Hematopoietic multipotent progenitor cell treated with erythropoietin and hydrocortisone succinate and interleukin-3 and kit ligand, for 17 days (in vitro differentiated cells): ENCODE data around the gene SELENOH.

Source experiments
- DNase-seq: peaks from one replicate; pipeline ENCODE4 v3.0.0-alpha.2; 2015; ENCODE audit warnings: low spot score

Gene SELENOH

DNA sequence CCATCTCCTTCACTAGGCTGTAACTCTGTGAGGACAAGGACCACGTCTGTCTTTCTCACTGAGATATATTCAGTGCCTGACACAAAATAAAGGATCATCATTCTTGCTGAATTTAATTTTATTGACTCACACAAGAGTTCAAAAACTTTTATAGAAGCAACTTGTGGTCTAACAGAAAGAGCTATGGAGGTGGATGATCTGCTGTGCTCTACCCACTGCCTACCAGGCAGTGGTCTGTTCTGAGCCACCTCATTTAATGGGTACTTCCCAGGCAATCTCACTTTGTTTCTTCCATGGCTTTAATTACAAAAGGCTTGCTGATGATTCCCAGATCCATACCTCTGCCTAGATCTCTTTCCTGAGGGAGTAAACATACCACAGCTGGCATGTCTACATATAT is 5.6 kb downstream of the SELENOH start:
- no peak for DNase-seq

DNA sequence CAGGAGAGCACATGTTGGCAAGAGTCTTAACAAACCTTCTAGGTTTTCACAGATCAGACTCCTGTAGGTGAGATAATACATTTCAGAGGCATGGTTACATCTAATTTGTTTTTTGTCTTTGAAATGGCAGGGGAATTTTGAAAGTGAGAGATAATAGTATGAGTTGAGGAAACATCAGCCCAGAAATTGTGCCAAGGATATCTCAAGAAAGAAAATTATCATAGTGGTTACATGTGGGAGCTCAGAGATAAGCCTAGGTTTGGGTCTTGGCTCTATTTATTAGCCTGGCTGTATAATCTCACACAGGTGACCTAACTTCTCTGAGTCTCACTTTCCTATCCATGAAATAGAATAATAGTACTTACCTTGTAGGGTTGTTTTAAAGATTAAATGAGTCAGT is 9.9 kb downstream of the SELENOH start:
- DNase-seq = no peak

DNA sequence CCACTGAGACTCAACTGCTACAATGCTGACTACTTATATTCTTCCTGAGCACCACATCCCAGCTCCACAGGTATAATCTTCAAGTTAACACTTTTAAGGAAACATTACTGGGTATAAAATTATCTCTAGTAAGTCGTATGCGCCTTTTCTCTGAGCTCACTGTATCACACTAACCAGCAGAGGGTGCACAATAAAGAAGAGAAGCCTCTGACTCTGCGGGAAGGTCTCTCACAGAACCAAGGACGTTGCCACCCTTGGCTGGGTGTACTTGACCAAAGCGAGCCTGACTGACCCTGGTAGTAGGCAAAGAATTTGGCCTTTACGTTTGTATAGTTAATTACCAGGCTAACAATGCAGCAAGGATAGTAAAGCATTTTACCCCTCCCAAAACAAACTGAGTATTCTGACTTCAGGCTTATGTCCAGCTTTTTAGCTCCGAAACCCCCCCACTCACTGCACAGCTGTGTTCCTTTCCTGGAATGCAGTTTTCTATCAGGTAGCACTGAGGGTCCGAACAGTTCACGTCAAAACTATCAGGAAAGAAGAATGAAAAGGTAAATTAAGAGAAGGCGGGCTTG is 10.5 kb downstream of the SELENOH start, which contains the start of gene BTBD18:
Gene BTBD18, minus strand, starts transcription at position 144 of the 578 bp plus-strand sequence. CDS start 631 bp downstream, outside the sequence.
- peak; percentile 42 for DNase-seq

- DNase-seq = no peak
Observed at GRCh38 chr11:57752954-57753353, 11.7 kb downstream of the SELENOH start.

- DNase-seq = no peak
Observed at GRCh38 chr11:57758174-57758573, 16.9 kb downstream of the SELENOH start.

DNA sequence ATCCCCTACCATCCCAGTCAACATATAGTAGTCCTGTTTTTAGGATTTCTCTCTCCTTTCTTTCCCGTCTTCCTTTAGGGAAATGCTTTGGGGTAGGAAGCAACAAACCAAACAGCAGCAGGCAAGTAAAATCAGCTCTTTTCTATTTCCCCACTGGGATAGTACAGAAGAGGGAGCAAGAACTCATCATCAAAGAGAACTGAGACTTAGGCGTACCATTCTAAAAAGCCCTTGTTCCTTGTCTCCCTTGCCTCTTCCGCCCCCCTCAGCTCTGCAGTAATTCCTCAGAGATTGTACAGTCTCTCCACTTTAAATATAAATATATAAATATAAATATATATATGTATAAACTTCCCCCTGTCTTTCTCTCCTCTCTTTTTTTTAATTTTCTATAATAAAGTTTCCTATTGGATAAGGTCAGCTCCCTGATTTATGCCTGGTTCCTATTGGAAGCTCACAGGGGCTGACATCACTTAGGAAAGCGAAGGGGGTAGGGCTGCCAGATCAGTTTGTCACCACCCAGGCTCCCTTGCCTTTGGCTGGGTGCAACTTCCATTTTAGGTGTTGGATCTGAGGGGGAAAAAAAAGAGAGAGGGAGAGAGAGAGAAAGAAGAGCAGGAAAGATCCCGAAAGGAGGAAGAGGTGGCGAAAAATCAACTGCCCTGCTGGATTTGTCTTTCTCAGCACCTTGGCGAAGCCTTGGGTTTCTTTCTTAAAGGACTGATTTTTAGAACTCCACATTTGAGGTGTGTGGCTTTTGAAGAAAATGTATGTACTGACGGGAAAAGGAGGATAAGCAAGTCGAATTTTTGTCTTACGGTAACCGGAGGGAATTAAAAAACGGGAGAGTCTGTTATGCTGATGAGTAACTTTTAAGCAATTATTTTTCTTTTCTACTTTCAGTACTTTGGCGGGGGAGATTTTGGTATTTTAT is 20.3 kb downstream of the SELENOH start, which contains the start of gene CTNND1:
Gene CTNND1, plus strand, starts transcription at position 502 of the 934 bp plus-strand sequence. CDS start 29,677 bp downstream, outside the sequence.
- peak; percentile 58 for DNase-seq

- no peak for DNase-seq
Observed at GRCh38 chr11:57762235-57762861, 21.1 kb downstream of the SELENOH start.

GRCh38 chr11:57763568-57763967 is 22.3 kb downstream of the SELENOH start:
- no peak for DNase-seq

GRCh38 chr11:57764021-57764420 is 22.7 kb downstream of the SELENOH start:
- no peak for DNase-seq

GRCh38 chr11:57764566-57764965 is 23.3 kb downstream of the SELENOH start:
- DNase-seq = no peak

DNA sequence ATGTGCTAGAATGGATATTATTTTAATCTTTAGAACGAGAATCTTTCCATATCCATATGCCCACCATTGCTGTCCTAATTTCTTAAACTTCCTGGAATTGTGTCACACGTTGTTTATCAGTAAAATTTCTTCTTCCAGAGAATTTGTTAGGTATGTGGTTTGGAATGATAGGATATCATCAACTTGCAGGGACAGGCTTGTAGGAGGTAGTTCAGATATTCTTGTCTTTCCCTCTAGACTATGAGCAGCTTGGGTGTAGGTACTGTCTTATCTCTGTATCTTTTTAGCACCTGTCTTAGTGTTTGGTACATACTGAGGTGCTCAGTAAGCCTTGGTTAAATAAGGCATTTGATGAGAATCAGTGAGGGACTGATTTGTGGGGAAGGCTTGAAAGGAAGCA is 23.7 kb downstream of the SELENOH start:
- no peak for DNase-seq

GRCh38 chr11:57770793-57771192 is 29.5 kb downstream of the SELENOH start:
- DNase-seq = no peak

GRCh38 chr11:57771365-57771764 is 30.1 kb downstream of the SELENOH start:
- DNase-seq = no peak

GRCh38 chr11:57772562-57772961 is 31.3 kb downstream of the SELENOH start:
- DNase-seq = no peak

GRCh38 chr11:57773026-57773598 is 31.8 kb downstream of the SELENOH start:
- DNase-seq = no peak

GRCh38 chr11:57775491-57775890 is 34.2 kb downstream of the SELENOH start:
- no peak for DNase-seq

GRCh38 chr11:57776031-57776521 is 34.8 kb downstream of the SELENOH start:
- no peak for DNase-seq

- DNase-seq = no peak
Observed at GRCh38 chr11:57776577-57777210, 35.4 kb downstream of the SELENOH start.

- no peak for DNase-seq
Observed at GRCh38 chr11:57777969-57778317, 36.7 kb downstream of the SELENOH start.

GRCh38 chr11:57778318-57779037 is 37.2 kb downstream of the SELENOH start:
- DNase-seq = no peak

DNA sequence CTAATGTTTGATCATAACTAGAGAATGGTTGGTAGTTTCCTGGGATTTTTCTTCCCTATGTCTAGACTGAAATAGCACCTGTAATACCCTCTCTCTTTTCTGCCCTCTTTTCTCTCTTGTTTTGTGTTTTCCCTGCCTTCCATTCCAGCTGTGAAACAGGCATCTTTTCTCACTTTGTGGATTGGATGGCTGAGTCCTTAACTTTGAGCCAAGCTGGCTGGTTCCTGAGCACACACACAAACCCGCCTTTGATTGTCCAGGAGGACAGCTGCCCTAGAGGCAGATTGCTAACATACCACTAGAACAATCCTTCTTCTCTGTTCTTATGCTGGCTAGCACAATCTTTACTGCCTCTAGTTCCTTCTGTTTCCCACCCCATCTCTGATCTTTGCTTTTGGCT is 38.0 kb downstream of the SELENOH start:
- DNase-seq = no peak
